Mesothelial cell of epicardium (in vitro differentiated cells): ENCODE measurements around the gene PIAS2. TPM values are rescaled to one million over a fixed set of nuclear protein-coding genes. Genes with fewer than 3 reads are reported as not detected.
"Not testable (repeated sequence)": the region's sequence is repeated elsewhere in the genome, so short reads cannot be mapped to it uniquely, and the experiment has no call there.

Experiments
- DNase-seq, 2 experiments: peaks; one replicate each; pipeline ENCODE4 v3.0.0; 2021; ENCODE audit warnings: low spot score in 2 of 2; ENCODE audit not compliant: unreplicated experiment in 2 of 2
- H3K27ac Mint-ChIP-seq: 2 replicates; pipeline ENCODE4 v1.8.0; 2021; ENCODE audit warnings: mixed read lengths
- H3K27me3 Mint-ChIP-seq: 2 replicates; pipeline ENCODE4 v1.8.0; 2021; ENCODE audit warnings: low read depth, mixed read lengths
- H3K36me3 Mint-ChIP-seq: 2 replicates; pipeline ENCODE4 v1.8.0; 2021; ENCODE audit warnings: mixed read lengths
- H3K4me1 Mint-ChIP-seq: 2 replicates; pipeline ENCODE4 v1.8.0; 2021; ENCODE audit warnings: mixed read lengths
- H3K4me3 Mint-ChIP-seq: 2 replicates; pipeline ENCODE4 v1.8.0; 2021; ENCODE audit warnings: mild to moderate bottlenecking, moderate library complexity, mixed read lengths
- H3K9me3 Mint-ChIP-seq: 2 replicates; pipeline ENCODE4 v1.8.0; 2021; ENCODE audit warnings: mixed read lengths
- CTCF ChIP-seq: fragments of 200-600 bp; sonication (generic); IDR thresholded peaks from one replicate; pipeline ENCODE4 v1.5.0; 2021; ENCODE audit warnings: antibody characterized with exemption; ENCODE audit not compliant: unreplicated experiment
- total RNA-seq: library from RNA; stranded (reverse); gene quantifications from 3 replicates; pipeline ENCODE4 v1.2.1, GENCODE V29; 2021

The PIAS2 gene
- total RNA-seq, 1 donor from 2014 or later, result 55.7 TPM

GRCh38 chr18:46832849-46833248 lies 84.5 kb downstream of the PIAS2 start:
- Mint-ChIP-seq H3K4me3 (no peak overlapping the region), H3K27ac (no peak overlapping the region), H3K36me3 (peaks cover 20% of the 10 kb centered on the region), H3K9me3 (no peaks in the 10 kb centered on the region), H3K4me1 (peaks cover 13% of the 10 kb centered on the region), H3K27me3 (no peaks in the 10 kb centered on the region)
- DNase-seq, result no peak
- TF ChIP-seq CTCF, result no peak

- not testable (repeated sequence) for H3K27ac Mint-ChIP-seq, H3K9me3 Mint-ChIP-seq, DNase-seq, H3K27me3 Mint-ChIP-seq, H3K4me3 Mint-ChIP-seq
- H3K4me1 Mint-ChIP-seq, result peaks cover 13% of the 10 kb centered on the region
- peaks cover 23% of the 10 kb centered on the region for H3K36me3 Mint-ChIP-seq
- peak; percentile 36 for TF ChIP-seq CTCF
These were observed 84.9 kb downstream of the PIAS2 start for GRCh38 chr18:46832422-46832821.

- TF ChIP-seq CTCF, result no peak
- no peak for DNase-seq
- Mint-ChIP-seq H3K36me3 (peaks cover 24% of the 10 kb centered on the region), H3K4me1 (peaks cover 13% of the 10 kb centered on the region), H3K4me3 (no peak overlapping the region), H3K9me3 (no peaks in the 10 kb centered on the region), H3K27ac (no peak overlapping the region), H3K27me3 (no peaks in the 10 kb centered on the region)
These were observed 85.9 kb downstream of the PIAS2 start for GRCh38 chr18:46831434-46831833.

GRCh38 chr18:46830633-46831032 lies 86.7 kb downstream of the PIAS2 start:
- Mint-ChIP-seq H3K27me3 (no peaks in the 10 kb centered on the region), H3K27ac (no peak overlapping the region), H3K4me1 (peaks cover 13% of the 10 kb centered on the region), H3K4me3 (no peak overlapping the region), H3K36me3 (peaks cover 26% of the 10 kb centered on the region), H3K9me3 (no peaks in the 10 kb centered on the region)
- TF ChIP-seq CTCF, result no peak
- DNase-seq, result no peak

GRCh38 chr18:46829947-46830346 lies 87.4 kb downstream of the PIAS2 start:
- Mint-ChIP-seq H3K4me3 (no peak overlapping the region), H3K9me3 (no peaks in the 10 kb centered on the region), H3K4me1 (peaks cover 13% of the 10 kb centered on the region), H3K27ac (no peak overlapping the region), H3K27me3 (no peaks in the 10 kb centered on the region), H3K36me3 (peaks cover 28% of the 10 kb centered on the region)
- no peak for DNase-seq
- TF ChIP-seq CTCF, result no peak

- H3K4me3 Mint-ChIP-seq, result no peak overlapping the region
- DNase-seq, result no peak
- no peak overlapping the region for H3K27ac Mint-ChIP-seq
- no peaks in the 10 kb centered on the region for H3K9me3 Mint-ChIP-seq
- H3K4me1 Mint-ChIP-seq, result peaks cover 13% of the 10 kb centered on the region
- no peak for TF ChIP-seq CTCF
- H3K27me3 Mint-ChIP-seq, result no peaks in the 10 kb centered on the region
- H3K36me3 Mint-ChIP-seq, result peaks cover 29% of the 10 kb centered on the region
These were observed 87.8 kb downstream of the PIAS2 start for GRCh38 chr18:46829531-46829930.
